HepG2 (cell line): ENCODE measurements around the gene CDH22. TPM values are rescaled to one million over a fixed set of nuclear protein-coding genes. Genes with fewer than 3 reads are reported as not detected.

Source experiments
- ARHGAP35 ChIP-seq: sonication (generic); formaldehyde crosslinking; IDR thresholded peaks from 2 replicates; pipeline ENCODE4 v1.9.0; 2022; ENCODE audit warnings: mild to moderate bottlenecking, inconsistent platforms, moderate library complexity, missing genetic modification reagents, borderline replicate concordance
- ATRX ChIP-seq: sonication (generic); formaldehyde crosslinking; IDR thresholded peaks from 2 replicates; pipeline ENCODE4 v1.4.0; 2020; ENCODE audit warnings: missing genetic modification reagents, borderline replicate concordance
- FIP1L1 ChIP-seq: fragments of 200-400 bp; formaldehyde crosslinking; IDR thresholded peaks from 2 replicates; pipeline ENCODE4 v1.6.1; 2018; ENCODE audit warnings: low read depth, mild to moderate bottlenecking, low read length, moderate library complexity, borderline replicate concordance; ENCODE audit not compliant: insufficient read depth
- HNRNPK ChIP-seq: fragments of 200-400 bp; formaldehyde crosslinking; IDR thresholded peaks from 2 replicates; pipeline ENCODE4 v1.6.1; 2018; ENCODE audit warnings: low read length, low read depth, moderate library complexity, mild to moderate bottlenecking; ENCODE audit not compliant: poor library complexity, severe bottlenecking
- RFX1 ChIP-seq: fragments of 450-650 bp; IDR thresholded peaks from 2 replicates; pipeline ENCODE4 v1.6.1; 2017
- TBP ChIP-seq: sonication (generic); formaldehyde crosslinking; IDR thresholded peaks from 2 replicates; pipeline ENCODE4 v1.5.0; 2020; ENCODE audit warnings: missing genetic modification reagents
- ZBTB1 ChIP-seq: sonication (generic); formaldehyde crosslinking; IDR thresholded peaks from 2 replicates; pipeline ENCODE4 v1.4.0; 2020; ENCODE audit warnings: missing genetic modification reagents, borderline replicate concordance
- ZC3H4 ChIP-seq: sonication (generic); formaldehyde crosslinking; IDR thresholded peaks from 2 replicates; pipeline ENCODE4 v1.4.0; 2020; ENCODE audit warnings: missing genetic modification reagents, borderline replicate concordance
- ZNF354B ChIP-seq: sonication (generic); formaldehyde crosslinking; IDR thresholded peaks from 2 replicates; pipeline ENCODE4 v1.8.0; 2022; ENCODE audit warnings: mild to moderate bottlenecking, missing genetic modification reagents
- ZNF432 ChIP-seq: sonication (generic); formaldehyde crosslinking; IDR thresholded peaks from 2 replicates; pipeline ENCODE4 v1.5.0; 2020; ENCODE audit warnings: missing genetic modification reagents, mild to moderate bottlenecking, borderline replicate concordance
- ZNF746 ChIP-seq: sonication (generic); formaldehyde crosslinking; IDR thresholded peaks from 2 replicates; pipeline ENCODE4 v1.8.0; 2022; ENCODE audit warnings: mild to moderate bottlenecking, missing genetic modification reagents
- ZNF768 ChIP-seq: sonication (generic); formaldehyde crosslinking; IDR thresholded peaks from 2 replicates; pipeline ENCODE4 v1.4.0; 2020; ENCODE audit warnings: missing genetic modification reagents
- ZNF792 ChIP-seq: IDR thresholded peaks from 2 replicates; pipeline ENCODE4 v1.6.1; 2016
- polyA plus RNA-seq, 8 experiments: library from polyadenylated mRNA; depleted of rRNA in 3 of 8; stranded (reverse) in 7 of 8; unstranded in 1 of 8; fragments of >200 nt; fragmentation: Illumina TruSeq in 4 of 8; extraction: Trizol in 4 of 8; gene quantifications; 2 replicates each; pipeline versions ENCODE4 v1.2.1 to v1.2.3, GENCODE V29; 2011 to 2016; ENCODE audit warnings: low read depth in 4 of 8, missing spikeins in 1 of 8, mixed read lengths in 1 of 8; ENCODE audit not compliant: insufficient read depth in 1 of 8
- total RNA-seq, 5 experiments: library from RNA; depleted of rRNA; stranded (reverse); fragments of >200 nt; fragmentation: Illumina TruSeq; extraction: Trizol; gene quantifications; 2 replicates each; pipeline ENCODE4 v1.2.3, GENCODE V29; 2016; ENCODE audit warnings: low read depth in 1 of 5
- TF ChIP-seq, protein P1 (sequence below): sonication (generic); formaldehyde crosslinking; IDR thresholded peaks from 2 replicates; pipeline ENCODE4 v1.4.0; 2020; ENCODE audit warnings: missing genetic modification reagents
- TF ChIP-seq, protein P2 (sequence below): sonication (generic); formaldehyde crosslinking; IDR thresholded peaks from 2 replicates; pipeline ENCODE4 v1.4.0; 2020; ENCODE audit warnings: mild to moderate bottlenecking, missing genetic modification reagents
- TF ChIP-seq, protein P3 (sequence below): sonication (generic); formaldehyde crosslinking; IDR thresholded peaks from 2 replicates; pipeline ENCODE4 v1.4.0; 2020; ENCODE audit warnings: low read depth, missing genetic modification reagents
- TF ChIP-seq, protein P4 (sequence below): sonication (generic); formaldehyde crosslinking; IDR thresholded peaks from 2 replicates; pipeline ENCODE4 v1.4.0; 2020; ENCODE audit warnings: missing genetic modification reagents

The CDH22 gene
- total and polyA plus RNA-seq, 2 of the 13 experiments (the other 11 are each of a cell fraction or from before 2014, with no cell fraction given) = not detected

DNA sequence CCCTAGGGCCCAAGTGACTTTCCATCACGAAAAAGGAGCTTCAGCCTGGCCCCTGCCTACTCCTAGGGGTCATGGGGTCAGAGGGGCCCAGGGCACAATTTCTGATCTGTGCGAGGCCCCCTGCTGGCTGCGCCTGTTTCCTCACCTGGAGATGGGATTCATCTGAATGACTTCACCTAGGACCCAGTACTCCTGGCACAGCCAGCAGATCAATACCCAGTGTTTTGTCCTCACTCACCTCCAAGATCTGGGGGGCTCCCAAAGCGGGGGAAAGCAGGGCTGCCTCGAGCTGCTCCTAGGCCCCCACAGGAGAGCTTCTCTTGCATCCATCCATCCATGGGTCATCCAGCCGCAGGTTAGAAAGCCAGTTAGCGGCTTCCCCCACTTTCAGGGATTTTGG is 156.4 kb downstream of the CDH22 start (continued):
- TF ChIP-seq, protein P1, sequence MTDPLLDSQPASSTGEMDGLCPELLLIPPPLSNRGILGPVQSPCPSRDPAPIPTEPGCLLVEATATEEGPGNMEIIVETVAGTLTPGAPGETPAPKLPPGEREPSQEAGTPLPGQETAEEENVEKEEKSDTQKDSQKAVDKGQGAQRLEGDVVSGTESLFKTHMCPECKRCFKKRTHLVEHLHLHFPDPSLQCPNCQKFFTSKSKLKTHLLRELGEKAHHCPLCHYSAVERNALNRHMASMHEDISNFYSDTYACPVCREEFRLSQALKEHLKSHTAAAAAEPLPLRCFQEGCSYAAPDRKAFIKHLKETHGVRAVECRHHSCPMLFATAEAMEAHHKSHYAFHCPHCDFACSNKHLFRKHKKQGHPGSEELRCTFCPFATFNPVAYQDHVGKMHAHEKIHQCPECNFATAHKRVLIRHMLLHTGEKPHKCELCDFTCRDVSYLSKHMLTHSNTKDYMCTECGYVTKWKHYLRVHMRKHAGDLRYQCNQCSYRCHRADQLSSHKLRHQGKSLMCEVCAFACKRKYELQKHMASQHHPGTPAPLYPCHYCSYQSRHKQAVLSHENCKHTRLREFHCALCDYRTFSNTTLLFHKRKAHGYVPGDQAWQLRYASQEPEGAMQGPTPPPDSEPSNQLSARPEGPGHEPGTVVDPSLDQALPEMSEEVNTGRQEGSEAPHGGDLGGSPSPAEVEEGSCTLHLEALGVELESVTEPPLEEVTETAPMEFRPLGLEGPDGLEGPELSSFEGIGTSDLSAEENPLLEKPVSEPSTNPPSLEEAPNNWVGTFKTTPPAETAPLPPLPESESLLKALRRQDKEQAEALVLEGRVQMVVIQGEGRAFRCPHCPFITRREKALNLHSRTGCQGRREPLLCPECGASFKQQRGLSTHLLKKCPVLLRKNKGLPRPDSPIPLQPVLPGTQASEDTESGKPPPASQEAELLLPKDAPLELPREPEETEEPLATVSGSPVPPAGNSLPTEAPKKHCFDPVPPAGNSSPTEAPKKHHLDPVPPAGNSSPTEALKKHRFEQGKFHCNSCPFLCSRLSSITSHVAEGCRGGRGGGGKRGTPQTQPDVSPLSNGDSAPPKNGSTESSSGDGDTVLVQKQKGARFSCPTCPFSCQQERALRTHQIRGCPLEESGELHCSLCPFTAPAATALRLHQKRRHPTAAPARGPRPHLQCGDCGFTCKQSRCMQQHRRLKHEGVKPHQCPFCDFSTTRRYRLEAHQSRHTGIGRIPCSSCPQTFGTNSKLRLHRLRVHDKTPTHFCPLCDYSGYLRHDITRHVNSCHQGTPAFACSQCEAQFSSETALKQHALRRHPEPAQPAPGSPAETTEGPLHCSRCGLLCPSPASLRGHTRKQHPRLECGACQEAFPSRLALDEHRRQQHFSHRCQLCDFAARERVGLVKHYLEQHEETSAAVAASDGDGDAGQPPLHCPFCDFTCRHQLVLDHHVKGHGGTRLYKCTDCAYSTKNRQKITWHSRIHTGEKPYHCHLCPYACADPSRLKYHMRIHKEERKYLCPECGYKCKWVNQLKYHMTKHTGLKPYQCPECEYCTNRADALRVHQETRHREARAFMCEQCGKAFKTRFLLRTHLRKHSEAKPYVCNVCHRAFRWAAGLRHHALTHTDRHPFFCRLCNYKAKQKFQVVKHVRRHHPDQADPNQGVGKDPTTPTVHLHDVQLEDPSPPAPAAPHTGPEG (CRISPR knock-in tag) = no peak
- TF ChIP-seq FIP1L1 (no peak), ZNF792 (CRISPR knock-in tag) (no peak), HNRNPK (no peak), ZBTB1 (CRISPR knock-in tag) (no peak), ZNF354B (no peak), ATRX (CRISPR knock-in tag) (no peak), ZNF432 (no peak), ZNF768 (CRISPR knock-in tag) (no peak), ZC3H4 (CRISPR knock-in tag) (no peak), RFX1 (no peak), TBP (CRISPR knock-in tag) (no peak), ZNF746 (CRISPR knock-in tag) (no peak), ARHGAP35 (CRISPR knock-in tag) (no peak)
- TF ChIP-seq, protein P2, sequence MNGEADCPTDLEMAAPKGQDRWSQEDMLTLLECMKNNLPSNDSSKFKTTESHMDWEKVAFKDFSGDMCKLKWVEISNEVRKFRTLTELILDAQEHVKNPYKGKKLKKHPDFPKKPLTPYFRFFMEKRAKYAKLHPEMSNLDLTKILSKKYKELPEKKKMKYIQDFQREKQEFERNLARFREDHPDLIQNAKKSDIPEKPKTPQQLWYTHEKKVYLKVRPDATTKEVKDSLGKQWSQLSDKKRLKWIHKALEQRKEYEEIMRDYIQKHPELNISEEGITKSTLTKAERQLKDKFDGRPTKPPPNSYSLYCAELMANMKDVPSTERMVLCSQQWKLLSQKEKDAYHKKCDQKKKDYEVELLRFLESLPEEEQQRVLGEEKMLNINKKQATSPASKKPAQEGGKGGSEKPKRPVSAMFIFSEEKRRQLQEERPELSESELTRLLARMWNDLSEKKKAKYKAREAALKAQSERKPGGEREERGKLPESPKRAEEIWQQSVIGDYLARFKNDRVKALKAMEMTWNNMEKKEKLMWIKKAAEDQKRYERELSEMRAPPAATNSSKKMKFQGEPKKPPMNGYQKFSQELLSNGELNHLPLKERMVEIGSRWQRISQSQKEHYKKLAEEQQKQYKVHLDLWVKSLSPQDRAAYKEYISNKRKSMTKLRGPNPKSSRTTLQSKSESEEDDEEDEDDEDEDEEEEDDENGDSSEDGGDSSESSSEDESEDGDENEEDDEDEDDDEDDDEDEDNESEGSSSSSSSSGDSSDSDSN (CRISPR knock-in tag) = no peak
- TF ChIP-seq, protein P3, sequence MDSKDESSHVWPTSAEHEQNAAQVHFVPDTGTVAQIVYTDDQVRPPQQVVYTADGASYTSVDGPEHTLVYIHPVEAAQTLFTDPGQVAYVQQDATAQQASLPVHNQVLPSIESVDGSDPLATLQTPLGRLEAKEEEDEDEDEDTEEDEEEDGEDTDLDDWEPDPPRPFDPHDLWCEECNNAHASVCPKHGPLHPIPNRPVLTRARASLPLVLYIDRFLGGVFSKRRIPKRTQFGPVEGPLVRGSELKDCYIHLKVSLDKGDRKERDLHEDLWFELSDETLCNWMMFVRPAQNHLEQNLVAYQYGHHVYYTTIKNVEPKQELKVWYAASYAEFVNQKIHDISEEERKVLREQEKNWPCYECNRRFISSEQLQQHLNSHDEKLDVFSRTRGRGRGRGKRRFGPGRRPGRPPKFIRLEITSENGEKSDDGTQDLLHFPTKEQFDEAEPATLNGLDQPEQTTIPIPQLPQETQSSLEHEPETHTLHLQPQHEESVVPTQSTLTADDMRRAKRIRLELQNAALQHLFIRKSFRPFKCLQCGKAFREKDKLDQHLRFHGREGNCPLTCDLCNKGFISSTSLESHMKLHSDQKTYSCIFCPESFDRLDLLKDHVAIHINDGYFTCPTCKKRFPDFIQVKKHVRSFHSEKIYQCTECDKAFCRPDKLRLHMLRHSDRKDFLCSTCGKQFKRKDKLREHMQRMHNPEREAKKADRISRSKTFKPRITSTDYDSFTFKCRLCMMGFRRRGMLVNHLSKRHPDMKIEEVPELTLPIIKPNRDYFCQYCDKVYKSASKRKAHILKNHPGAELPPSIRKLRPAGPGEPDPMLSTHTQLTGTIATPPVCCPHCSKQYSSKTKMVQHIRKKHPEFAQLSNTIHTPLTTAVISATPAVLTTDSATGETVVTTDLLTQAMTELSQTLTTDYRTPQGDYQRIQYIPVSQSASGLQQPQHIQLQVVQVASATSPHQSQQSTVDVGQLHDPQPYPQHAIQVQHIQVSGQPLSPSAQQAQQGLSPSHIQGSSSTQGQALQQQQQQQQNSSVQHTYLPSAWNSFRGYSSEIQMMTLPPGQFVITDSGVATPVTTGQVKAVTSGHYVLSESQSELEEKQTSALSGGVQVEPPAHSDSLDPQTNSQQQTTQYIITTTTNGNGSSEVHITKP = no peak
- TF ChIP-seq, protein P4, sequence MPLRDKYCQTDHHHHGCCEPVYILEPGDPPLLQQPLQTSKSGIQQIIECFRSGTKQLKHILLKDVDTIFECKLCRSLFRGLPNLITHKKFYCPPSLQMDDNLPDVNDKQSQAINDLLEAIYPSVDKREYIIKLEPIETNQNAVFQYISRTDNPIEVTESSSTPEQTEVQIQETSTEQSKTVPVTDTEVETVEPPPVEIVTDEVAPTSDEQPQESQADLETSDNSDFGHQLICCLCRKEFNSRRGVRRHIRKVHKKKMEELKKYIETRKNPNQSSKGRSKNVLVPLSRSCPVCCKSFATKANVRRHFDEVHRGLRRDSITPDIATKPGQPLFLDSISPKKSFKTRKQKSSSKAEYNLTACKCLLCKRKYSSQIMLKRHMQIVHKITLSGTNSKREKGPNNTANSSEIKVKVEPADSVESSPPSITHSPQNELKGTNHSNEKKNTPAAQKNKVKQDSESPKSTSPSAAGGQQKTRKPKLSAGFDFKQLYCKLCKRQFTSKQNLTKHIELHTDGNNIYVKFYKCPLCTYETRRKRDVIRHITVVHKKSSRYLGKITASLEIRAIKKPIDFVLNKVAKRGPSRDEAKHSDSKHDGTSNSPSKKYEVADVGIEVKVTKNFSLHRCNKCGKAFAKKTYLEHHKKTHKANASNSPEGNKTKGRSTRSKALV (CRISPR knock-in tag) = 0 out of 2 replicates have a peak, but pooled peaks have one; percentile 43
